ENCODE results near the gene E2F4. TPM values are rescaled to one million over a fixed set of nuclear protein-coding genes. Genes with fewer than 3 reads are reported as not detected.

Gene E2F4
- total RNA-seq, 6 experiments from 2014 or later = 14.4 to 36.4 (median 22.4) TPM

- no peak overlapping the region for H3K27ac ChIP-seq
- H3K4me1 ChIP-seq = peaks cover 0 to 7% (median 0%) of the 10 kb centered on the region in 4 donors
- DNase-seq (no peak), ATAC-seq (no peak)
- TF ChIP-seq POLR2A (IDR thresholded peaks at IDR 0.05) (no peak), CTCF (IDR thresholded peaks at IDR 0.05) (no peak)
- H3K9me3 ChIP-seq = no peaks in the 10 kb centered on the region
- H3K4me3 ChIP-seq = no peak overlapping the region
- intact Hi-C loops (cut with DNase I) = no loop called here
- H3K27me3 ChIP-seq = no peaks in the 10 kb centered on the region
- WGBS (ENCODE audit: insufficient coverage, low coverage, low lambda C conversion rate, missing lambda C conversion rate) = 97% methylated on average over 5 of the region's 40 CpGs
- peaks cover 0 to 21% (median 1%) of the 10 kb centered on the region in 4 donors for H3K36me3 ChIP-seq
These were observed 9.7 kb downstream of the E2F4 start for GRCh38 chr16:67201411-67202345.

GRCh38 chr16:67202426-67202825, 10.5 kb downstream of the E2F4 start:
- DNase-seq (no peak), ATAC-seq (no peak)
- peaks cover 0 to 14% (median 1%) of the 10 kb centered on the region in 4 donors for H3K36me3 ChIP-seq

GRCh38 chr16:67202956-67203493, 11.1 kb downstream of the E2F4 start:
- H3K36me3 ChIP-seq = peaks cover 0 to 12% (median 1%) of the 10 kb centered on the region in 4 donors

More at GRCh38 chr16:67202426-67202825, 10.5 kb downstream of the E2F4 start:
- no peak for TF ChIP-seq POLR2A (IDR thresholded peaks at IDR 0.05)
- TF ChIP-seq CTCF (IDR thresholded peaks at IDR 0.05) = no peak
- no peak overlapping the region for H3K27ac ChIP-seq
- H3K4me1 ChIP-seq = peaks cover 0 to 7% (median 0%) of the 10 kb centered on the region in 4 donors
- intact Hi-C loops (cut with DNase I) = no loop called here
- WGBS (ENCODE audit: insufficient coverage, low coverage, low lambda C conversion rate, missing lambda C conversion rate) = no CpG with 5 or more reads among the region's 12 CpGs
- no peaks in the 10 kb centered on the region for H3K27me3 ChIP-seq
- H3K9me3 ChIP-seq = no peaks in the 10 kb centered on the region
- H3K4me3 ChIP-seq = no peak overlapping the region

GRCh38 chr16:67204076-67204475, 12.1 kb downstream of the E2F4 start:
- WGBS (ENCODE audit: insufficient coverage, low coverage, low lambda C conversion rate, missing lambda C conversion rate) = 100% methylated on average over 1 of the region's 4 CpGs
- peaks cover 0 to 6% (median 0%) of the 10 kb centered on the region in 4 donors for H3K36me3 ChIP-seq
- no peak for TF ChIP-seq CTCF (IDR thresholded peaks at IDR 0.05)
- TF ChIP-seq POLR2A (IDR thresholded peaks at IDR 0.05) = no peak
- no peak for ATAC-seq
- H3K4me1 ChIP-seq = peaks cover 0 to 3% (median 0%) of the 10 kb centered on the region in 4 donors
- no peaks in the 10 kb centered on the region for H3K9me3 ChIP-seq
- H3K27ac ChIP-seq = no peak overlapping the region
- H3K4me3 ChIP-seq = no peak overlapping the region
- intact Hi-C loops (cut with DNase I) = no loop called here
- H3K27me3 ChIP-seq = no peaks in the 10 kb centered on the region
- no peak for DNase-seq

More at GRCh38 chr16:67202956-67203493, 11.1 kb downstream of the E2F4 start:
- Histone ChIP-seq H3K9me3 (no peaks in the 10 kb centered on the region), H3K27me3 (no peaks in the 10 kb centered on the region), H3K4me1 (peaks cover 0 to 7% (median 0%) of the 10 kb centered on the region in 4 donors), H3K4me3 (no peak overlapping the region), H3K27ac (no peak overlapping the region)
- 84% methylated on average over 7 of the region's 23 CpGs for WGBS (ENCODE audit: insufficient coverage, low coverage, low lambda C conversion rate, missing lambda C conversion rate)
- intact Hi-C loops (cut with DNase I) = no loop called here
- DNase-seq (no peak), ATAC-seq (no peak)
- no peak for TF ChIP-seq POLR2A (IDR thresholded peaks at IDR 0.05)
- TF ChIP-seq CTCF (IDR thresholded peaks at IDR 0.05) = no peak
